Osteoblast (primary cell): ENCODE results near the gene HAUS3. TPM values are rescaled to one million over a fixed set of nuclear protein-coding genes. Genes with fewer than 3 reads are reported as not detected.

Source experiments
- DNase-seq: peaks from one replicate; pipeline ENCODE4 v3.0.0; 2011; ENCODE audit warnings: low spot score, mixed read lengths; ENCODE audit not compliant: insufficient read length; ENCODE audit errors: missing footprints
- H2AFZ ChIP-seq: 2 replicates; pipeline ENCODE4 v1.6.0; 2011; ENCODE audit warnings: mild to moderate bottlenecking, low read length
- H3K27ac ChIP-seq: 2 replicates; pipeline ENCODE4 v1.5.1; 2011; ENCODE audit warnings: mild to moderate bottlenecking, low read depth, low read length, moderate library complexity
- H3K27me3 ChIP-seq: 2 replicates; pipeline ENCODE4 v1.6.0; 2012; ENCODE audit warnings: mild to moderate bottlenecking, control low read depth, inconsistent platforms, low read length, moderate library complexity; ENCODE audit not compliant: insufficient read depth
- H3K36me3 ChIP-seq: 2 replicates; pipeline ENCODE4 v1.5.1; 2011; ENCODE audit warnings: mild to moderate bottlenecking, low read length, control low read depth, moderate library complexity; ENCODE audit not compliant: insufficient read depth
- H3K4me1 ChIP-seq: 2 replicates; pipeline ENCODE4 v1.5.1; 2011; ENCODE audit warnings: mild to moderate bottlenecking, low read length, control low read depth, moderate library complexity; ENCODE audit not compliant: insufficient read depth
- H3K4me2 ChIP-seq: 2 replicates; pipeline ENCODE4 v1.6.0; 2011; ENCODE audit warnings: mild to moderate bottlenecking, low read length; ENCODE audit not compliant: insufficient read depth
- H3K4me3 ChIP-seq: fragments of 200-600 bp; sonication (generic); 3 replicates; pipeline ENCODE4 v1.5.1; 2012; ENCODE audit warnings: mild to moderate bottlenecking, low read length, inconsistent platforms; ENCODE audit not compliant: insufficient read depth
- H3K79me2 ChIP-seq: 2 replicates; pipeline ENCODE4 v1.6.0; 2012; ENCODE audit warnings: mild to moderate bottlenecking, low read length, control low read depth, inconsistent platforms; ENCODE audit not compliant: insufficient read depth
- H3K9me3 ChIP-seq: 2 replicates; pipeline ENCODE4 v1.5.1; 2011; ENCODE audit warnings: low read depth, low read length, control low read depth
- H4K20me1 ChIP-seq: 2 replicates; pipeline ENCODE4 v1.6.0; 2012; ENCODE audit warnings: mild to moderate bottlenecking, low read length, control low read depth; ENCODE audit not compliant: insufficient read depth
- total RNA-seq: library from RNA; depleted of rRNA; stranded (reverse); fragments of >200 nt; gene quantifications from 2 replicates; pipeline ENCODE4 v1.2.3, GENCODE V29; 2012
- TF ChIP-seq, protein P1 (sequence below): IDR thresholded peaks from 2 replicates; pipeline ENCODE4 v1.5.1; 2011; ENCODE audit warnings: mild to moderate bottlenecking, low read depth, low read length, moderate library complexity; ENCODE audit errors: extremely low read depth

The HAUS3 gene
- total RNA-seq, 1 donor: 8.7 TPM

DNA sequence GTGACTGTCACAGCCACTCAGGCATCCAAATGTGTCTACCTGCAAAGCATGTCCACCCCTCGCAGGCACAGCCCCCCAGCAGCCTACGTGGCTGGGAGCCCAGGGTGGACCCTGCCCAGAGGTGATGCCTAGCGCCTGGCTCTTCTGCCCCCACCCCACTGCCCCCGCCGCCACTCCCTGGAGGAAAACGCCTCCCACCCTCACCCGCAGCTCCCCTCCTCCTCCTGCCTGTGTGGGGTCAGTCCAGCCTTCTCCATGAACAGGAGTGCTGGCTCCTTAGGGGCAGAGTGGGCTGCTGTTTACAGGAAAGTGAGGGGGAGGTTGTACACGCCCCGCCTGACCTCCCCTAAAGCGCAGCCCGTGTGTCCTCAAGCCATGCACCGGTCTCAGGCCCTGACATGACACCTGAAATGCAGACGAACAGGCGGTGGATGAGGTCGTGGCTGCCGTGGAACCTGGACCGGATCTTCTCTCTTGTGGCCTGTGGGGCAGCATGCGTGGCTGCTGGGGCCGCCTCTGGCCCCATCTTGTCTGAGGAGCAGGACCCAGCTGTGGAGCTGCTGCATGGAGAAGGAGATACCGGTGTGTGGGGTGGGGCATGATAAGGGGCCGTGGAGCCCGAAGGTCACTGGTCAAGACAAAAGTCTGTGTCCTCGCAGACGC is 31.9 kb upstream of the HAUS3 start:
- no peaks in the 10 kb centered on the region for H3K79me2 ChIP-seq
- H3K4me3 ChIP-seq: no peak overlapping the region
- no peaks in the 10 kb centered on the region for H3K27me3 ChIP-seq
- no peaks in the 10 kb centered on the region for H3K36me3 ChIP-seq
- no peak for DNase-seq
- H3K4me1 ChIP-seq: no peaks in the 10 kb centered on the region
- TF ChIP-seq, protein P1, sequence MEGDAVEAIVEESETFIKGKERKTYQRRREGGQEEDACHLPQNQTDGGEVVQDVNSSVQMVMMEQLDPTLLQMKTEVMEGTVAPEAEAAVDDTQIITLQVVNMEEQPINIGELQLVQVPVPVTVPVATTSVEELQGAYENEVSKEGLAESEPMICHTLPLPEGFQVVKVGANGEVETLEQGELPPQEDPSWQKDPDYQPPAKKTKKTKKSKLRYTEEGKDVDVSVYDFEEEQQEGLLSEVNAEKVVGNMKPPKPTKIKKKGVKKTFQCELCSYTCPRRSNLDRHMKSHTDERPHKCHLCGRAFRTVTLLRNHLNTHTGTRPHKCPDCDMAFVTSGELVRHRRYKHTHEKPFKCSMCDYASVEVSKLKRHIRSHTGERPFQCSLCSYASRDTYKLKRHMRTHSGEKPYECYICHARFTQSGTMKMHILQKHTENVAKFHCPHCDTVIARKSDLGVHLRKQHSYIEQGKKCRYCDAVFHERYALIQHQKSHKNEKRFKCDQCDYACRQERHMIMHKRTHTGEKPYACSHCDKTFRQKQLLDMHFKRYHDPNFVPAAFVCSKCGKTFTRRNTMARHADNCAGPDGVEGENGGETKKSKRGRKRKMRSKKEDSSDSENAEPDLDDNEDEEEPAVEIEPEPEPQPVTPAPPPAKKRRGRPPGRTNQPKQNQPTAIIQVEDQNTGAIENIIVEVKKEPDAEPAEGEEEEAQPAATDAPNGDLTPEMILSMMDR: no peak
- no peak overlapping the region for H2AFZ ChIP-seq
- no peak overlapping the region for H3K4me2 ChIP-seq
- H3K27ac ChIP-seq: no peak overlapping the region
- H4K20me1 ChIP-seq: no peaks in the 10 kb centered on the region
- no peaks in the 10 kb centered on the region for H3K9me3 ChIP-seq

- H2AFZ ChIP-seq: no peak overlapping the region
- H3K27ac ChIP-seq: no peak overlapping the region
- no peaks in the 10 kb centered on the region for H3K36me3 ChIP-seq
- H3K27me3 ChIP-seq: no peaks in the 10 kb centered on the region
- no peaks in the 10 kb centered on the region for H4K20me1 ChIP-seq
- no peaks in the 10 kb centered on the region for H3K79me2 ChIP-seq
- no peaks in the 10 kb centered on the region for H3K4me1 ChIP-seq
- DNase-seq: no peak
- H3K4me2 ChIP-seq: no peak overlapping the region
- no peak overlapping the region for H3K4me3 ChIP-seq
- TF ChIP-seq, protein P1: no peak
- no peaks in the 10 kb centered on the region for H3K9me3 ChIP-seq
These were observed 31.3 kb upstream of the HAUS3 start for GRCh38 chr4:2273221-2273620.

DNA sequence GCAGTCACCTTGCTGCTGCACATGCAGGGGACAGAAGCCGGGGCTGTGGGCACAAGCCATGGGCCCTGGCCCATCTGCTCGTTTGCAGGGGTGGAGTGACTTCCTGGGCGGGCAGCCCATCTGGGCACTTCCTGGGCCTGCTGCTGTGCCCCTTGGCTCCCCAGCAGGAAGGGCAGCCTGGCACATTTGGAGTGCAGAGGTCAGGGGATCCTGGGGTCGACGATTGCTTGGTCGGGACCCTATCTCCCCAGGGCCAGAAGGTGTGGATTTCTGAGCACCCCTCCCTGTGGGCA is 30.9 kb upstream of the HAUS3 start:
- no peaks in the 10 kb centered on the region for H3K27me3 ChIP-seq
- no peaks in the 10 kb centered on the region for H3K9me3 ChIP-seq
- H3K79me2 ChIP-seq: no peaks in the 10 kb centered on the region
- H2AFZ ChIP-seq: no peak overlapping the region
- H3K27ac ChIP-seq: no peak overlapping the region
- no peaks in the 10 kb centered on the region for H4K20me1 ChIP-seq
- no peaks in the 10 kb centered on the region for H3K36me3 ChIP-seq
- no peak overlapping the region for H3K4me3 ChIP-seq
- H3K4me2 ChIP-seq: no peak overlapping the region
- TF ChIP-seq, protein P1: no peak
- no peak for DNase-seq
- no peaks in the 10 kb centered on the region for H3K4me1 ChIP-seq

DNA sequence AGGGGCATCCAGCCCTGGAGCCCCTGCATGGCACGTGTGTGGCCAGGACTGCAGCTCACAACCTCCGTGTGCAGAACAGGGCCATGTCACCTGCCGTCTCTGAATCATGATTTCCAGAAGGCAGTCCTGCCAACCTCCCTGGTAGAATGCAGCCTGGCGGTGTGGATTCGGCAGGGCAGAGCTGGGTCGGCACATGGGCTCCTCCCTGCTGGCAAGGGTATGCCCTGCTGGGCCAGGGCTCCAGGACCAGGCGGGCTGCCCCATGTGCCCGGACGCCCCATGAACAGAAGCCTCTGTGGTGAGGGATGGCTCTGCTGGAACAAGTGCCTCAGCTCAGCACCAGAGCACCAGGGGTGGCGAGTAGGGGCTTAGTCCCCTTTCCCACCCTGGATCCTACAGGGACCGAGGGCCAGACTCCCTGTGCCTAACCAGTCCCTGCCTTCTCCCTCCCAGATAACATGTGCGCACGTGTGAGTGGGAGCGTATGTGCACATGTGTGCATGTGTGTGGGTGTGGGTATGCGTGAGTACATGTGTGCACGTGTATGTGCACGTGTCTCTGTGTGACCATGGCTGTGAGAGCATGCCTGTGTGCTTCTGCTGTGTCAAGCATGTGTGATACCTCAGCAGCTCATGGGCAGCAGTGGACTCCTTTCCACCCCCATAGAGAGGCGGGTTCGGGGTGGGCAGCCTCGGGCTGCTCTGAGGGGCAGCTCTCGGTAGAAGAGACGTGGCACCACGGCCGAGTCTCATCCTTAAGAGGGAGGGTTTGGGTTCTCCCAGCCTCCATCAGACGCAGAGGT is 30.3 kb upstream of the HAUS3 start:
- no peaks in the 10 kb centered on the region for H4K20me1 ChIP-seq
- no peaks in the 10 kb centered on the region for H3K79me2 ChIP-seq
- no peak overlapping the region for H2AFZ ChIP-seq
- no peaks in the 10 kb centered on the region for H3K4me1 ChIP-seq
- H3K9me3 ChIP-seq: no peaks in the 10 kb centered on the region
- no peaks in the 10 kb centered on the region for H3K36me3 ChIP-seq
- no peak overlapping the region for H3K4me2 ChIP-seq
- no peaks in the 10 kb centered on the region for H3K27me3 ChIP-seq
- H3K27ac ChIP-seq: no peak overlapping the region
- TF ChIP-seq, protein P1: no peak
- no peak overlapping the region for H3K4me3 ChIP-seq
- DNase-seq: no peak
